Cardiac fibroblast (primary cell): ENCODE data around the gene SNX19.

Experiments used
- DNase-seq, 2 donors: peaks; one replicate each; pipeline versions ENCODE4 v3.0.0 to v3.0.0-alpha.2; 2010; ENCODE audit warnings: low read depth in 2 of 2
- H3K4me3 ChIP-seq, 2 donors: replicated peaks in 1 of 2; 1 replicate in 1 of 2; 2 replicates in 1 of 2; pipeline ENCODE4 v1.5.1; 2011; ENCODE audit warnings: low read depth in 2 of 2, low read length in 2 of 2, mild to moderate bottlenecking in 2 of 2, moderate library complexity in 1 of 2
- TF ChIP-seq, protein P1 (sequence below): IDR thresholded peaks from one replicate; pipeline ENCODE4 v1.5.1; 2011; ENCODE audit warnings: low read depth, mild to moderate bottlenecking, low read length, inconsistent platforms

The SNX19 gene

DNA sequence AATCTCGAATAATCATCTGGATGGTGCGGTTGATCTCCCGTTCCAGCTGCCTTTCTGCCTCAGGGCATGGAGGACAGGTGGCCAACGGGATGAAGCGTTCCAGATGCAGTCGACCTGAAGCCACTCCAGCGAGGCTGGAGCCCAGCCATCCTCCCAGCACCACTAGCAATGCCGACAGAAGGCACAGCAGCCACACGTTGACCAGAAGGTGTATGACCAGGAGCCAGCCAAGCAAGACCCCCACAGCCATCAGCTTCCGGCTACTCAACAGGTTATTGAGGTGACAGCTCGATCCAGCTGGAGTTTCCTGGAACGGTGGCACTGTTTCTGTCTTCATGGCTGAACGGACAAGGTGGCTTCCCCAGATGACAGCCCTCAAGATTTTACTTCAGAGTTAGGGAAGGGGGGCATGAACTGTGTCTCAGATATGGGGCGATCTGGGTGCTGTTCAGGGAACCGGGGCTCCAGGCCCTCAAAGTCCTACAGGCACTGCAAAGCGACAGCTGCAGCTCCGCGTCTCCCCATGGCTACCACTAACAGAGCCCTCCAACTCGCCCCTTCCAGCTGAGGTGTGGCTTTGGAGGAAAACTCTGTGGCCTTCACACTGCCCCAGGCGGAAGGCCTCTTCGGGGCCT, 559 bp downstream of the SNX19 start:
- no peak for DNase-seq
- TF ChIP-seq, protein P1, sequence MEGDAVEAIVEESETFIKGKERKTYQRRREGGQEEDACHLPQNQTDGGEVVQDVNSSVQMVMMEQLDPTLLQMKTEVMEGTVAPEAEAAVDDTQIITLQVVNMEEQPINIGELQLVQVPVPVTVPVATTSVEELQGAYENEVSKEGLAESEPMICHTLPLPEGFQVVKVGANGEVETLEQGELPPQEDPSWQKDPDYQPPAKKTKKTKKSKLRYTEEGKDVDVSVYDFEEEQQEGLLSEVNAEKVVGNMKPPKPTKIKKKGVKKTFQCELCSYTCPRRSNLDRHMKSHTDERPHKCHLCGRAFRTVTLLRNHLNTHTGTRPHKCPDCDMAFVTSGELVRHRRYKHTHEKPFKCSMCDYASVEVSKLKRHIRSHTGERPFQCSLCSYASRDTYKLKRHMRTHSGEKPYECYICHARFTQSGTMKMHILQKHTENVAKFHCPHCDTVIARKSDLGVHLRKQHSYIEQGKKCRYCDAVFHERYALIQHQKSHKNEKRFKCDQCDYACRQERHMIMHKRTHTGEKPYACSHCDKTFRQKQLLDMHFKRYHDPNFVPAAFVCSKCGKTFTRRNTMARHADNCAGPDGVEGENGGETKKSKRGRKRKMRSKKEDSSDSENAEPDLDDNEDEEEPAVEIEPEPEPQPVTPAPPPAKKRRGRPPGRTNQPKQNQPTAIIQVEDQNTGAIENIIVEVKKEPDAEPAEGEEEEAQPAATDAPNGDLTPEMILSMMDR: no peak
- peak overlapping the region; percentile 64 to 71 for H3K4me3 ChIP-seq

DNA sequence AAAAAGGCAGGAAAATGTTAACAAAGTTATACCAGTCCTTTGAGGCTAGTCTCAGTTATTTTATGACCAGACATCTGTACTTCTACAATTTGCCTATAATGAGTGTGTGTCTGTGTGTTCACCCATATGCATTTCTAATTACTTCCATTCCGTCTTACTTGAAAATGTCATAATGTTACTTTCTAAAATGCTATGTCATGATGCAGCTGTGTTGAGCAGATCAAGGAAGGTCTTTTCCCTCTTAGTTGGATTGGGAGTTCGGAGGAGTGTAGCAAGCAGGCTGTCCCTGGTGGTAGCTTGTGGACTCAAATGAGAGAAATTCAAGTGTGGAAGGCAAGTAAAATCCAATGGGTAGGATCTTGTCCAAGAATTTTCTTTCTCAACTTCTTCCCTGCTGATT, 3.0 kb downstream of the SNX19 start:
- peak in 1 of 2 donors; percentile 4 for DNase-seq
- TF ChIP-seq, protein P1: no peak
- no peak overlapping the region for H3K4me3 ChIP-seq

DNA sequence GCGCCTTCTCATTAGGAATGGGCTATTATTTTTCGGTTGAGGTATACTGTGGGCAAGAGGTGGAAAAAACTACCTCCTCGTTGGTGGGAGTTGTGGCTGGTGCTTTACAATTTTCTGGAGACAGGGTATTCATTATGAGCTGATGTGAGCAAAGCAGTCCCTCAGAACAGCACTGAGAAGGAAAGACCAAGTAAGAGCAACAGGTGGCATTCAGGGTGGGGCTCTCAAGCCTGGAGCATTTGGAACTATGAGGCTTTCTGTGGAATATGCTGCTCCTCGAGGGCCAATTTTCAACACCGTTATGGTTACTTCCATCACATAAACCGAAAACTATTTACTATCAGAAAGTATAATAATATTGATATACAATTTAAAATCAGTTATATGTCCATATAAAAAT, 3.7 kb downstream of the SNX19 start:
- TF ChIP-seq, protein P1: no peak
- DNase-seq: no peak

GRCh38 chr11:130911306-130911705, 5.0 kb downstream of the SNX19 start:
- DNase-seq: no peak
- TF ChIP-seq, protein P1: no peak
- no peak overlapping the region for H3K4me3 ChIP-seq

More for the DNA sequence above, 3.7 kb downstream of the SNX19 start:
- H3K4me3 ChIP-seq: no peak overlapping the region

DNA sequence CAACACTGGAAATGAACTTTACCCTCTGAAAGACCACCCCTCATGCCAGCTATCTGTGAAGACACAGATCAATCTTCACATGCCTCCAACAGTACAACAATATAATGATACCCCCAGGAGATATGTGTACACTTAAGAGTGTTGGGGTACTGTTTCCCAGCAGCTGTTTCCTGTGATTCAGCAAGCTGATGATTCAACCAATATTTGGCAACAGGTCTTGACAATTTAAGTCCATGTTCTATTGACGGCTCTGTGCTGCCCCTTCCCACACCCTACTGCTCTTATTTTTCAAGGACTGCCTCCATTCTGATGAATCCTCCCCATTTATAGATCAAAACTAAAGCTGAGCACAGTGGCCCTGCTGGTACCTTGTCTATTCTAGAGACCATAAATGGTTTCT, 6.6 kb downstream of the SNX19 start:
- no peak overlapping the region for H3K4me3 ChIP-seq
- DNase-seq: peak; percentile 73 to 93
- TF ChIP-seq, protein P1: no peak

DNA sequence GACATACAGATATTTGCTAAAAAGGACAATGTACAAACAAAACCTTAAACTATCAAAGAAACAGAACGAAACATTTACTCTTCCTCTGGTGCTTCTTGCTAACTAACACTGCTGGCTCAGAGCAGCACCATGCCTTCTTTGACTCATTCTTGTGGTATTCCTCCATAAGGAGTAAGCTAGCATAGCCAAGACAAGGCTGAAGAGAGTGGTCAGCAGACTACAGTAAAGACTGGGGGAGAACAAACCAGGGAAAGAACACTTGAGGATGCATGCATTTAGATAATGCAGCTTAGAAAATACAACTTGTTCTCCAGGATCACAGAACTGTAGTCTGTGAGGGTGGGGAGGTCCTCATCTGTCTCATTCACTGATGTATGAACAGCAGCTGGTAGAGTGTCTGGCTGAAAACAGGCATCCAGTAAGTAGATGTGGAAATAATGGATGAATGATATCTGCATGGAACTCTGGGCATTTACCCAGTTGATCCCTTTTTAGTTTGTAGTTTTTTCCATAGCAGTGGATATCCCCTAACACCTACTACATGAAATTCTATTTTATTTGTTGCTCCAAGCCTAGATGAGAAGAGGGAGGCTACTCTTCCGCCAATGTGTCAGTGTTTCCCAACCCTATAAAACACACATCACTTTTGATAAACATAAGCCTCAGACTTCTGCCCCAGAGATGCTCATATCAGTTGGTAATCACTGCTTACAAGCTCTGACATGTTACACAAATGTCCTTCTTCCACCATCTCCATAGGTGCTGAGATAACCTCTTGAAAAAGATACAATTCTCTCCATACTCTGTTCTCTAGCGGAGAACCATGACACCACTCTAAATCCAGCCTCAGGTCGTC, 7.3 kb downstream of the SNX19 start:
- H3K4me3 ChIP-seq: no peak overlapping the region
- TF ChIP-seq, protein P1: no peak
- DNase-seq: peak; percentile 81 to 88
